Adrenal gland (tissue), 12 donors: ENCODE measurements around the gene WWOX. TPM values are rescaled to one million over a fixed set of nuclear protein-coding genes. Genes with fewer than 3 reads are reported as not detected.

Experiments used
- DNase-seq, 7 donors: peaks; one replicate each; pipeline ENCODE4 v3.0.0-alpha.2; 2019 to 2020
- H3K27ac ChIP-seq, 5 donors: fragments of 200-600 bp; sonication (generic) in 4 of 5; 1 replicate in 3 of 5; 2 replicates in 2 of 5; pipeline versions ENCODE4 v1.5.1 to v1.8.0; 2016 to 2020; ENCODE audit warnings: mild to moderate bottlenecking in 1 of 5
- H3K27me3 ChIP-seq: fragments of 200-600 bp; 2 replicates; pipeline ENCODE4 v1.8.0; 2021
- H3K36me3 ChIP-seq, 2 donors: fragments of 200-600 bp; replicated peaks in 1 of 2; 1 replicate in 1 of 2; 2 replicates in 1 of 2; pipeline versions ENCODE4 v1.5.1 to v1.8.0; 2018 to 2022
- H3K4me1 ChIP-seq, 2 donors: fragments of 200-600 bp; replicated peaks in 1 of 2; 1 replicate in 1 of 2; 2 replicates in 1 of 2; pipeline versions ENCODE4 v1.5.1 to v1.8.0; 2018 to 2021
- H3K4me3 ChIP-seq, 4 donors: fragments of 200-600 bp; sonication (generic) in 3 of 4; one replicate each; pipeline ENCODE4 v1.5.1; 2016 to 2018
- H3K9me3 ChIP-seq, 3 donors: fragments of 200-600 bp; sonication (generic) in 1 of 3; replicated peaks in 1 of 3; 1 replicate in 2 of 3; 2 replicates in 1 of 3; pipeline versions ENCODE4 v1.5.1 to v1.8.0; 2016 to 2021
- POLR2A ChIP-seq, 2 donors: fragments of 450-650 bp; IDR thresholded peaks; one replicate each; pipeline ENCODE4 v1.6.1; 2017; ENCODE audit warnings: antibody characterized with exemption in 2 of 2, mild to moderate bottlenecking in 2 of 2, moderate library complexity in 1 of 2
- WGBS, 4 donors: extraction: QIAGEN DNeasy Blood & Tissue Kit in 2 of 4; methylation state at CpG; one replicate each; pipeline versions ENCODE4 v1.1.5 to v1.1.7; 2013 to 2017; 5-methylcytosine and 5-hydroxymethylcytosine counted together
- intact Hi-C, 2 donors: fragments of 100-400 bp; cut with DNase I; formaldehyde crosslinking; loops; one replicate each; pipeline versions ENCODE4 v1.14.1 to v1.15.0; 2022 to 2023
- polyA plus RNA-seq, 3 donors: library from polyadenylated mRNA; stranded (reverse); fragments of 200-250 nt in 2 of 3; fragments of 350-450 nt in 1 of 3; fragmentation: Illumina TruSeq in 1 of 3; extraction: RNeasy Lipid Tissue Mini Kit (QIAGEN cat#74804) in 1 of 3; gene quantifications; one replicate each; pipeline ENCODE4 v1.2.3, GENCODE V29; 2013 to 2014
- total RNA-seq, 9 donors: library from RNA; depleted of rRNA in 4 of 9; stranded (reverse); fragments of >200 nt in 4 of 9; fragments of 120-200 nt in 1 of 9; fragmentation: NEBNext Ultra II Directional in 1 of 9; extraction: Animal tissue kit (Norgen Biotek cat#: 25700) in 1 of 9; gene quantifications; one replicate each; pipeline versions ENCODE4 v1.1.0 to v1.2.4, GENCODE V29; 2013 to 2023
- TF ChIP-seq, protein P1 (sequence below), 6 experiments: fragments of 450-650 bp in 4 of 6; fragments of 200-600 bp in 2 of 6; sonication (generic) in 1 of 6; IDR thresholded peaks; 1 replicate in 5 of 6; 2 replicates in 1 of 6; pipeline versions ENCODE4 v1.5.1 to v1.8.0; 2016 to 2021; ENCODE audit warnings: antibody characterized with exemption in 6 of 6, mild to moderate bottlenecking in 2 of 6, moderate library complexity in 1 of 6
- donor health status: healthy with polysubstance abuse.
- donor health status: Bipolar disorder and iron deficiency.
- donor health status: DM: yes; HTN: yes; CAD: no.
- donor health status: DM: no; HTN: no; CAD: no.
- donor health status: DM: no; HTN: no; CAD: no.
- donor health status: DM: yes; HTN: yes; CAD: no.

The WWOX gene
- total and polyA plus RNA-seq, 12 donors = 11.8 to 74.6 (median 20.5) TPM

- TF ChIP-seq, protein P1, sequence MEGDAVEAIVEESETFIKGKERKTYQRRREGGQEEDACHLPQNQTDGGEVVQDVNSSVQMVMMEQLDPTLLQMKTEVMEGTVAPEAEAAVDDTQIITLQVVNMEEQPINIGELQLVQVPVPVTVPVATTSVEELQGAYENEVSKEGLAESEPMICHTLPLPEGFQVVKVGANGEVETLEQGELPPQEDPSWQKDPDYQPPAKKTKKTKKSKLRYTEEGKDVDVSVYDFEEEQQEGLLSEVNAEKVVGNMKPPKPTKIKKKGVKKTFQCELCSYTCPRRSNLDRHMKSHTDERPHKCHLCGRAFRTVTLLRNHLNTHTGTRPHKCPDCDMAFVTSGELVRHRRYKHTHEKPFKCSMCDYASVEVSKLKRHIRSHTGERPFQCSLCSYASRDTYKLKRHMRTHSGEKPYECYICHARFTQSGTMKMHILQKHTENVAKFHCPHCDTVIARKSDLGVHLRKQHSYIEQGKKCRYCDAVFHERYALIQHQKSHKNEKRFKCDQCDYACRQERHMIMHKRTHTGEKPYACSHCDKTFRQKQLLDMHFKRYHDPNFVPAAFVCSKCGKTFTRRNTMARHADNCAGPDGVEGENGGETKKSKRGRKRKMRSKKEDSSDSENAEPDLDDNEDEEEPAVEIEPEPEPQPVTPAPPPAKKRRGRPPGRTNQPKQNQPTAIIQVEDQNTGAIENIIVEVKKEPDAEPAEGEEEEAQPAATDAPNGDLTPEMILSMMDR (IDR thresholded peaks at IDR 0.05) = no peak
- no peak for TF ChIP-seq POLR2A (IDR thresholded peaks at IDR 0.05)
- intact Hi-C loops = no loop called here
- DNase-seq = peak in 5 of 7 donors; percentile 8 to 52 (median 16)
Measured at GRCh38 chr16:78844682-78845081, 745.2 kb downstream of the WWOX start.

DNA sequence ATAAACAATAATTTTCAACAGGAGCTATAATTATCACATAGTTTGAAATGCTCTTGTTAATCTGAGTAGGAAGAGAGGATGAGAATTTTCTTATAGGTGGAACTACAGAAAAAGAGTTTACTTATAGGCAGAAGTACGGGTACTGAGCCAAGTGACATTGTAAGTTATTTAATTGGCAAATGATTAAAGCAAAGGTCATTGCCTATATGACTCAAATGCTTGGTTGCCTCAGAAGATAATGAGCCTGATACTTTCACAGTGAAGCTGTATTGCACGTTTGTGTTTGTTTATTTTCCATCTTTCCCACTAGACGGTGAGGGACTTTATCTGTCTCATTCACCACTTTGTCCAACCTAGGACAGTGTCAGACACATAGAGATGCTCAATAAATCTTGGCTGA, 751.8 kb downstream of the WWOX start:
- intact Hi-C loops = no loop called here
- H3K4me1 ChIP-seq = no peaks in the 10 kb centered on the region
- no peak for TF ChIP-seq POLR2A (IDR thresholded peaks at IDR 0.05)
- TF ChIP-seq, protein P1 (IDR thresholded peaks at IDR 0.05) = no peak
- 31 to 39% (median 33%) methylated on average over 3 of the region's 3 CpGs for WGBS, 4 donors
- H3K4me3 ChIP-seq = no peak overlapping the region
- no peak for DNase-seq
- H3K27ac ChIP-seq = no peak overlapping the region
- no peaks in the 10 kb centered on the region for H3K27me3 ChIP-seq
- no peaks in the 10 kb centered on the region for H3K36me3 ChIP-seq
- H3K9me3 ChIP-seq = no peaks in the 10 kb centered on the region

More at GRCh38 chr16:78844682-78845081, 745.2 kb downstream of the WWOX start:
- Histone ChIP-seq H3K27ac (peak overlapping the region in 1 of 5 donors; percentile 20), H3K27me3 (no peaks in the 10 kb centered on the region), H3K4me1 (peaks cover 0 to 4% of the 10 kb centered on the region in 2 donors), H3K36me3 (no peaks in the 10 kb centered on the region), H3K4me3 (no peak overlapping the region), H3K9me3 (no peaks in the 10 kb centered on the region)
- WGBS, 4 donors = 60 to 70% (median 62%) methylated on average over 7 of the region's 7 CpGs

DNA sequence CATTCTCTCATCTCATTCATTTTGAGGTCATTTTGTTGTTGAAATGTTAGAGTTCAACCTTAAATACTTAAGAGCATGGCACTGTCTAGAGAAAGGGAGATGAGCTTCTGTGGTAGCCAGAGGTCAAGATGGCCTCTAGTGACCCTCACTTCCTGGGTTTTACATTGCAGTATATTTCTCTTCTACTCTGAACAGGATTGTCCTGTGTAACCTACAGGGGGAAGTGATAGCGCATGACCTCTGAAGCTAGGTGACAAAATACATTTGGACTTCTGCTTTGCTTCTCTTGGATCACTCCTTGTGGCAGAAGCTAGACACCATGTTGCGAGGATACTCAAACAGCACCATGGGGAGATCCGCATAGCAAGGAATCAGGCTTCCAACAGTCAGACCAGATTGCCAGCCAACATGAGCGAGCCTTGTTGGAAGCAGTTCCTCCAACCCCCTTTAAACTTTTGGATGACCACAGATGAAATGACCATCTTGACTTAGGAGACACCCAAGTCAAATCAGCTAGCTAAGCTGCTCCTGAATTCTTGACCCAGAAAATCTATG, 752.7 kb downstream of the WWOX start:
- TF ChIP-seq, protein P1 (IDR thresholded peaks at IDR 0.05) = no peak
- no peak for TF ChIP-seq POLR2A (IDR thresholded peaks at IDR 0.05)
- 88 to 98% (median 95%) methylated on average over 4 of the region's 4 CpGs for WGBS, 4 donors
- no peak overlapping the region for H3K27ac ChIP-seq
- H3K27me3 ChIP-seq = no peaks in the 10 kb centered on the region
- intact Hi-C loops = no loop called here
- no peaks in the 10 kb centered on the region for H3K9me3 ChIP-seq
- no peak overlapping the region for H3K4me3 ChIP-seq
- H3K4me1 ChIP-seq = no peaks in the 10 kb centered on the region
- DNase-seq = no peak
- H3K36me3 ChIP-seq = no peaks in the 10 kb centered on the region

DNA sequence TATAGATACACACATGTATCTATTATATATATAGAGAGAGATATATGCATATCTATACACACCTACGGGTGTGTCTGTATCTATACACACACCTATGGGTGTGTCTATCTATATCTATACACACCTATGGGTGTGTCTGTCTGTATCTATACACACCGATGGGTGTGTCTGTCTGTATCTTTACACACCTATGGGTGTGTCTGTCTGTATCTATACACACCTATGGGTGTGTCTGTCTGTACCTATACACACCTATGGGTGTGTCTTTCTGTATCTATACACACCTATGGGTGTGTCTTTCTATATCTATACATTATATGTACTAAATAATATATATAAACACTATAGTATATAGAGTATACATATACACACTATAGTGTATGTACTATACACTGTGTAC, 762.6 kb downstream of the WWOX start:
- no peak for DNase-seq
- no peak overlapping the region for H3K4me3 ChIP-seq
- no peaks in the 10 kb centered on the region for H3K27me3 ChIP-seq
- TF ChIP-seq, protein P1 (IDR thresholded peaks at IDR 0.05) = no peak
- TF ChIP-seq POLR2A (IDR thresholded peaks at IDR 0.05) = no peak
- 89 to 96% (median 95%) methylated on average over 2 of the region's 2 CpGs for WGBS, 4 donors
- no peak overlapping the region for H3K27ac ChIP-seq
- H3K9me3 ChIP-seq = no peaks in the 10 kb centered on the region
- intact Hi-C loops = no loop called here
- peaks cover 0 to 6% of the 10 kb centered on the region in 2 donors for H3K4me1 ChIP-seq
- no peaks in the 10 kb centered on the region for H3K36me3 ChIP-seq
